GM21825 (cell line): ENCODE results near the gene UBE4B.
"Not testable (repeated sequence)": the region's sequence is repeated elsewhere in the genome, so short reads cannot be mapped to it uniquely, and the experiment has no call there.

Source experiments
- ATAC-seq: cut with Tn5 transposase; IDR thresholded peaks from one replicate; pipeline ENCODE4 v1.9.1; 2021; ENCODE audit warnings: mild to moderate bottlenecking, moderate library complexity; ENCODE audit not compliant: unreplicated experiment

Gene UBE4B

GRCh38 chr1:10070206-10070605 lies 37.4 kb downstream of the UBE4B start:
- no peak for ATAC-seq

- no peak for ATAC-seq
Measured at GRCh38 chr1:10071640-10072039, 38.9 kb downstream of the UBE4B start.

- ATAC-seq, result not testable (repeated sequence)
Measured at GRCh38 chr1:10073371-10073770, 40.6 kb downstream of the UBE4B start.

GRCh38 chr1:10074059-10074851 lies 41.5 kb downstream of the UBE4B start:
- ATAC-seq, result peak; percentile 80

GRCh38 chr1:10074852-10075730 lies 42.3 kb downstream of the UBE4B start:
- no peak for ATAC-seq

GRCh38 chr1:10075732-10076131 lies 43.0 kb downstream of the UBE4B start:
- no peak for ATAC-seq

GRCh38 chr1:10078494-10078893 lies 45.7 kb downstream of the UBE4B start:
- ATAC-seq, result no peak

- no peak for ATAC-seq
Measured at GRCh38 chr1:10080523-10080922, 47.8 kb downstream of the UBE4B start.

GRCh38 chr1:10082785-10083479 lies 50.2 kb downstream of the UBE4B start:
- ATAC-seq, result no peak

GRCh38 chr1:10084045-10084444 lies 51.3 kb downstream of the UBE4B start:
- ATAC-seq, result no peak

GRCh38 chr1:10085076-10085475 lies 52.3 kb downstream of the UBE4B start:
- no peak for ATAC-seq

- ATAC-seq, result no peak
Measured at GRCh38 chr1:10087210-10087609, 54.5 kb downstream of the UBE4B start.

GRCh38 chr1:10101929-10102328 lies 69.2 kb downstream of the UBE4B start:
- no peak for ATAC-seq

GRCh38 chr1:10103193-10103592 lies 70.4 kb downstream of the UBE4B start:
- ATAC-seq, result no peak

GRCh38 chr1:10104834-10105233 lies 72.1 kb downstream of the UBE4B start:
- ATAC-seq, result no peak

GRCh38 chr1:10105484-10105883 lies 72.7 kb downstream of the UBE4B start:
- ATAC-seq, result no peak

- ATAC-seq, result no peak
Measured at GRCh38 chr1:10106241-10106640, 73.5 kb downstream of the UBE4B start.

- ATAC-seq, result no peak
Measured at GRCh38 chr1:10106756-10107475, 74.2 kb downstream of the UBE4B start.

- not testable (repeated sequence) for ATAC-seq
Measured at GRCh38 chr1:10107476-10107847, 74.7 kb downstream of the UBE4B start.

- ATAC-seq, result no peak
Measured at GRCh38 chr1:10108134-10108663, 75.4 kb downstream of the UBE4B start.
